Neural progenitor cell (in vitro differentiated cells): ENCODE data around the gene ZNHIT6.

Experiments used
- CTCF ChIP-seq: fragments of 200-600 bp; sonication (generic); IDR thresholded peaks from 2 replicates; pipeline ENCODE4 v1.5.1; 2017; ENCODE audit warnings: antibody characterized with exemption, mild to moderate bottlenecking
- EZH2 ChIP-seq: fragments of 200-600 bp; sonication (generic); IDR thresholded peaks from 2 replicates; pipeline ENCODE4 v1.6.1; 2017; ENCODE audit warnings: antibody characterized with exemption, mild to moderate bottlenecking, moderate library complexity
- EZH2phosphoT487 ChIP-seq: fragments of 200-600 bp; sonication (generic); IDR thresholded peaks from 2 replicates; pipeline ENCODE4 v1.6.1; 2017; ENCODE audit warnings: antibody characterized with exemption

GRCh38 chr1:85655315-85655714, 52.9 kb downstream of the ZNHIT6 start:
- TF ChIP-seq CTCF (no peak), EZH2 (no peak), EZH2phosphoT487 (no peak)
